ENCODE measurements around the gene COMMD2.

- TF ChIP-seq CTCF (IDR thresholded peaks at IDR 0.05) (no peak), POLR2A (IDR thresholded peaks at IDR 0.05) (no peak), POLR2AphosphoS5 (IDR thresholded peaks at IDR 0.05) (no peak)
These were observed 40.4 kb upstream of the COMMD2 start, which contains the start of gene ANKUB1 for GRCh38 chr3:149792452-149793270.

Data from prostate gland (tissue), 2 donors.